H9 (cell line): ENCODE results near the gene BRAT1. TPM values are rescaled to one million over a fixed set of nuclear protein-coding genes. Genes with fewer than 3 reads are reported as not detected.

Experiments used
- DNase-seq: peaks from one replicate; pipeline ENCODE4 v3.0.0-alpha.2; 2017
- H2AFZ ChIP-seq: one replicate; pipeline ENCODE4 v1.6.1; 2013; ENCODE audit warnings: mild to moderate bottlenecking, low read length, control low read depth, moderate library complexity
- H2AK5ac ChIP-seq: 2 replicates; pipeline ENCODE4 v1.6.1; 2013; ENCODE audit warnings: low read length, control low read depth, mixed read lengths; ENCODE audit not compliant: insufficient read length
- H2BK120ac ChIP-seq: one replicate; pipeline ENCODE4 v1.6.1; 2013; ENCODE audit warnings: low read depth, mild to moderate bottlenecking, low read length, control low read depth, inconsistent platforms; ENCODE audit not compliant: poor library complexity, severe bottlenecking
- H2BK12ac ChIP-seq: 2 replicates; pipeline ENCODE4 v1.6.1; 2013; ENCODE audit warnings: low read length, control low read depth, mixed read lengths, low read depth; ENCODE audit not compliant: insufficient read length
- H2BK15ac ChIP-seq: 2 replicates; pipeline ENCODE4 v1.6.1; 2013; ENCODE audit warnings: low read depth, low read length, control low read depth
- H2BK20ac ChIP-seq: one replicate; pipeline ENCODE4 v1.6.1; 2013; ENCODE audit warnings: low read depth, mild to moderate bottlenecking, low read length, control low read depth, inconsistent platforms; ENCODE audit not compliant: poor library complexity, severe bottlenecking
- H2BK5ac ChIP-seq: 2 replicates; pipeline ENCODE4 v1.6.1; 2013; ENCODE audit warnings: low read length, control low read depth, mixed read lengths; ENCODE audit not compliant: insufficient read length
- H3K14ac ChIP-seq: 2 replicates; pipeline ENCODE4 v1.6.1; 2013; ENCODE audit warnings: low read length, control low read depth; ENCODE audit not compliant: insufficient read depth
- H3K18ac ChIP-seq: 2 replicates; pipeline ENCODE4 v1.6.1; 2013; ENCODE audit warnings: low read depth, mild to moderate bottlenecking, mixed read lengths, low read length, control low read depth; ENCODE audit not compliant: insufficient read length
- H3K23ac ChIP-seq: 2 replicates; pipeline ENCODE4 v1.6.1; 2013; ENCODE audit warnings: low read length, control low read depth, mixed read lengths, low read depth; ENCODE audit not compliant: insufficient read length
- H3K23me2 ChIP-seq: 2 replicates; pipeline ENCODE4 v1.6.1; 2013; ENCODE audit warnings: low read depth, mild to moderate bottlenecking, mixed read lengths, low read length, control low read depth; ENCODE audit not compliant: insufficient read length, poor library complexity, severe bottlenecking
- H3K27ac ChIP-seq: 2 replicates; pipeline ENCODE4 v1.5.1; 2013; ENCODE audit warnings: low read length, control low read depth, mixed read lengths, low read depth; ENCODE audit not compliant: insufficient read length
- H3K27me3 ChIP-seq: 2 replicates; pipeline ENCODE4 v1.6.1; 2013; ENCODE audit warnings: low read length, control low read depth, inconsistent platforms; ENCODE audit not compliant: insufficient read depth
- H3K4ac ChIP-seq: 2 replicates; pipeline ENCODE4 v1.6.1; 2013; ENCODE audit warnings: low read depth, mild to moderate bottlenecking, control low read depth, inconsistent platforms, low read length, moderate library complexity
- H3K4me1 ChIP-seq: 2 replicates; pipeline ENCODE4 v1.6.1; 2013; ENCODE audit warnings: low read length, control low read depth, inconsistent platforms; ENCODE audit not compliant: insufficient read depth
- H3K4me2 ChIP-seq: 2 replicates; pipeline ENCODE4 v1.6.1; 2013; ENCODE audit warnings: low read length, control low read depth, mixed read lengths; ENCODE audit not compliant: insufficient read length, insufficient read depth
- H3K56ac ChIP-seq: 2 replicates; pipeline ENCODE4 v1.6.1; 2013; ENCODE audit warnings: low read depth, mild to moderate bottlenecking, mixed read lengths, low read length, control low read depth; ENCODE audit not compliant: insufficient read length
- H3K79me1 ChIP-seq: 2 replicates; pipeline ENCODE4 v1.6.1; 2013; ENCODE audit warnings: low read depth, mild to moderate bottlenecking, moderate library complexity, low read length, control low read depth, inconsistent platforms; ENCODE audit not compliant: insufficient read depth, poor library complexity, severe bottlenecking
- H3K79me2 ChIP-seq: 2 replicates; pipeline ENCODE4 v1.6.1; 2013; ENCODE audit warnings: low read length, control low read depth, inconsistent platforms; ENCODE audit not compliant: insufficient read depth
- H3K9ac ChIP-seq: 2 replicates; pipeline ENCODE4 v1.6.1; 2013; ENCODE audit warnings: low read length, control low read depth, mixed read lengths; ENCODE audit not compliant: insufficient read length; ENCODE audit errors: extremely low read depth
- H3K9me3 ChIP-seq: one replicate; pipeline ENCODE4 v1.6.1; 2013; ENCODE audit warnings: low read depth, low read length, inconsistent platforms; ENCODE audit not compliant: control insufficient read depth
- H3T11ph ChIP-seq: one replicate; pipeline ENCODE4 v1.6.1; 2013; ENCODE audit warnings: mild to moderate bottlenecking, low read length, control low read depth, inconsistent platforms
- H4K20me1 ChIP-seq: one replicate; pipeline ENCODE4 v1.6.1; 2013; ENCODE audit not compliant: control insufficient read depth, insufficient read length, insufficient read depth
- H4K5ac ChIP-seq: 2 replicates; pipeline ENCODE4 v1.6.1; 2013; ENCODE audit warnings: low read depth, mild to moderate bottlenecking, mixed read lengths, low read length, control low read depth; ENCODE audit not compliant: insufficient read length
- H4K8ac ChIP-seq: replicated peaks from 2 replicates; pipeline ENCODE4 v1.6.1; 2013; ENCODE audit warnings: low read length, control low read depth, mixed read lengths, low read depth; ENCODE audit not compliant: insufficient read length
- H4K91ac ChIP-seq: 2 replicates; pipeline ENCODE4 v1.6.1; 2013; ENCODE audit warnings: low read depth, mild to moderate bottlenecking, moderate library complexity, mixed read lengths, low read length, control low read depth; ENCODE audit not compliant: insufficient read length
- H3K27ac Mint-ChIP-seq, 3 experiments: 2 replicates in 2 of 3; 3 replicates in 1 of 3; pipeline ENCODE4 v1.8.0; 2020 to 2021; ENCODE audit warnings: mixed read lengths in 3 of 3, mild to moderate bottlenecking in 1 of 3, moderate library complexity in 1 of 3
- H3K27me3 Mint-ChIP-seq: 2 replicates; pipeline ENCODE4 v1.8.0; 2021; ENCODE audit warnings: low read depth, mild to moderate bottlenecking, moderate library complexity, mixed read lengths
- H3K36me3 Mint-ChIP-seq, 3 experiments: 2 replicates in 2 of 3; 3 replicates in 1 of 3; pipeline ENCODE4 v1.8.0; 2020 to 2021; ENCODE audit warnings: low read depth in 3 of 3, mixed read lengths in 3 of 3; ENCODE audit not compliant: insufficient read depth in 1 of 3
- H3K4me1 Mint-ChIP-seq, 2 experiments: 2 replicates each; pipeline ENCODE4 v1.8.0; 2020; ENCODE audit warnings: mixed read lengths in 2 of 2
- H3K4me3 Mint-ChIP-seq, 2 experiments: 2 replicates in 1 of 2; 3 replicates in 1 of 2; pipeline ENCODE4 v1.8.0; 2020 to 2021; ENCODE audit warnings: mild to moderate bottlenecking in 2 of 2, mixed read lengths in 2 of 2, moderate library complexity in 1 of 2
- H3K9me3 Mint-ChIP-seq, 2 experiments: 2 replicates in 1 of 2; 3 replicates in 1 of 2; pipeline ENCODE4 v1.8.0; 2020; ENCODE audit warnings: mild to moderate bottlenecking in 2 of 2, mixed read lengths in 2 of 2, moderate library complexity in 1 of 2
- CTCF ChIP-seq: fragments of 200-600 bp; sonication (generic); conservative IDR thresholded peaks from 3 replicates; pipeline ENCODE4 v1.8.0; 2021; ENCODE audit warnings: antibody characterized with exemption, mild to moderate bottlenecking
- WGBS: extraction: QIAGEN DNeasy Blood & Tissue Kit; methylation state at CpG from one replicate; pipeline ENCODE4 v1.1.7; 2013; ENCODE audit warnings: missing lambda C conversion rate, low lambda C conversion rate, mixed read lengths; ENCODE audit not compliant: insufficient read length; ENCODE audit errors: extremely low coverage; 5-methylcytosine and 5-hydroxymethylcytosine counted together
- total RNA-seq: library from RNA; stranded (reverse); gene quantifications from 2 replicates; pipeline ENCODE4 v1.2.1, GENCODE V29; 2021

Gene BRAT1
- total RNA-seq, 1 experiment from 2014 or later: 41.2 TPM

- Histone ChIP-seq H2BK20ac (no peak overlapping the region), H4K91ac (no peak overlapping the region), H3K56ac (no peak overlapping the region), H3K79me2 (no peaks in the 10 kb centered on the region), H2BK12ac (no peak overlapping the region), H4K20me1 (no peaks in the 10 kb centered on the region), H2BK120ac (no peak overlapping the region), H3K9ac (no peak overlapping the region), H3K4me1 (no peaks in the 10 kb centered on the region), H3K18ac (no peak overlapping the region), H2BK5ac (no peak overlapping the region), H3K23ac (no peak overlapping the region), H2BK15ac (no peak overlapping the region), H3K23me2 (no peaks in the 10 kb centered on the region), H4K5ac (no peak overlapping the region), H3K27ac (no peak overlapping the region), H3K27me3 (no peaks in the 10 kb centered on the region), H2AK5ac (no peak overlapping the region), H2AFZ (no peak overlapping the region), H3K79me1 (no peaks in the 10 kb centered on the region), H3K14ac (no peak overlapping the region), H3K9me3 (no peaks in the 10 kb centered on the region), H3T11ph (no peak overlapping the region), H3K4ac (no peak overlapping the region), H4K8ac (no peak overlapping the region), H3K4me2 (no peak overlapping the region)
- WGBS: no CpG with 5 or more reads among the region's 26 CpGs
- H3K27me3 Mint-ChIP-seq: no peaks in the 10 kb centered on the region; the same call in 1 of the 2 replicates
- no peak overlapping the region; a peak in 1 of 5 replicates for H3K4me3 Mint-ChIP-seq
- H3K27ac Mint-ChIP-seq: no peak overlapping the region
- no peak for DNase-seq
- no peaks in the 10 kb centered on the region for H3K36me3 Mint-ChIP-seq
- H3K4me1 Mint-ChIP-seq: peaks cover 11 to 31% of the 10 kb centered on the region in 2 experiments
- no peak for TF ChIP-seq CTCF
- H3K9me3 Mint-ChIP-seq: no peaks in the 10 kb centered on the region; a peak in 1 of 5 replicates
Observed at GRCh38 chr7:2507208-2507916, 48.0 kb downstream of the BRAT1 start.
